Neural crest cell (in vitro differentiated cells): Measurements from ENCODE around the gene SORCS2. TPM values are rescaled to one million over a fixed set of nuclear protein-coding genes. Genes with fewer than 3 reads are reported as not detected.

ENCODE experiments used
- DNase-seq: peaks from one replicate; pipeline ENCODE4 v3.0.0; 2021; ENCODE audit warnings: low read depth, mixed read lengths, low spot score
- H3K27ac Mint-ChIP-seq: one replicate; pipeline ENCODE4 v1.8.0; 2021; ENCODE audit warnings: mild to moderate bottlenecking, mixed read lengths; ENCODE audit not compliant: unreplicated experiment
- H3K27me3 Mint-ChIP-seq: 2 replicates; pipeline ENCODE4 v1.8.0; 2021; ENCODE audit warnings: low read depth, mild to moderate bottlenecking, mixed read lengths
- H3K36me3 Mint-ChIP-seq: 2 replicates; pipeline ENCODE4 v1.8.0; 2021; ENCODE audit warnings: low read depth, mild to moderate bottlenecking, mixed read lengths
- H3K4me1 Mint-ChIP-seq: 2 replicates; pipeline ENCODE4 v1.8.0; 2021; ENCODE audit warnings: mixed read lengths
- H3K4me3 Mint-ChIP-seq: one replicate; pipeline ENCODE4 v1.8.0; 2021; ENCODE audit warnings: mild to moderate bottlenecking, mixed read lengths
- H3K9me3 Mint-ChIP-seq: 2 replicates; pipeline ENCODE4 v1.8.0; 2021; ENCODE audit warnings: mixed read lengths
- total RNA-seq: library from RNA; stranded (reverse); gene quantifications from 2 replicates; pipeline ENCODE4 v1.2.1, GENCODE V29; 2021
- TF ChIP-seq, protein P1 (sequence below): fragments of 200-600 bp; sonication (generic); conservative IDR thresholded peaks from 2 replicates; pipeline ENCODE4 v1.5.0; 2021; ENCODE audit warnings: antibody characterized with exemption, mild to moderate bottlenecking

SORCS2 gene
- total RNA-seq, 1 donor from 2014 or later: 1.1 TPM

DNA sequence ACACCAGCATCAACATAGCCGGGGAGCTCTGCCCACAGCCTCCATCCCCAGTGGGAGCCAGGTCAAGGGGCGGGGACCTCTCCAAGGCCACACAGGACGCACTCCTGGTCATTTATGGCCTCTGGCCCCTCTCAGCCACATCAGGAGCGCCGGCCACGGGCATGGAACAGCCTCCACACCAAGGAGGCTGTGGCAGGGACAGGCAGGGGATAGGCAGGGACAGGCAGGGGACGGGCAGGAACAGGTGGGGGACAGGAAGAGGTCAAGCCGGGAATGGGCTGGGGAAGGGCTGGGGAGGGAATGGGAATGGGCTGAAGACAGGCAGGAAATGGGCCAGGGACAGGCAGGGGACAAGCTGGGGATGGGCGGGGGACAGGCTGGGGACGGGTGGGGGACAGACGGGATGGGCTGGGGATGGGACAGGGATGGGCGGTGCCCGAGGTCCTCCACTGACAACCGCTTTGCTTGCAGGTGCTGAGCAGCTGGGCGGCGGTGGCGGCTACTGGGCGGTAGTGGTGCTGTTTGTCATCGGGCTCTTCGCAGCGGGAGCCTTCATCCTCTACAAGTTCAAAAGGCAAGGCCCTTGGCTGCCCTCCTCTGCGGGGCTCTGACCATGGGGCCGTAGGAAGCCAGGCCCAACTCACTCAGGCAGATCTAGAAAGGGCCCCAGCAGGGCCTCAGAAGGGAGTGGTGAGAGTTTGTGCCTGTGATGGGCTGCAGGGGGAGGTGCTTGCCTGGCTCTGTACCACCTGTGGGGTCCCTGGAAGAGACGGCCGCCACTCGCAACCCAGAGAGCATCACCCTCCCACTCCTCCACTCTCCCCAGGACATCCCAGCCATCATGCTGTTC lies 541.7 kb downstream of the SORCS2 start:
- no peaks in the 10 kb centered on the region for H3K4me1 Mint-ChIP-seq
- no peaks in the 10 kb centered on the region for H3K9me3 Mint-ChIP-seq
- TF ChIP-seq, protein P1, sequence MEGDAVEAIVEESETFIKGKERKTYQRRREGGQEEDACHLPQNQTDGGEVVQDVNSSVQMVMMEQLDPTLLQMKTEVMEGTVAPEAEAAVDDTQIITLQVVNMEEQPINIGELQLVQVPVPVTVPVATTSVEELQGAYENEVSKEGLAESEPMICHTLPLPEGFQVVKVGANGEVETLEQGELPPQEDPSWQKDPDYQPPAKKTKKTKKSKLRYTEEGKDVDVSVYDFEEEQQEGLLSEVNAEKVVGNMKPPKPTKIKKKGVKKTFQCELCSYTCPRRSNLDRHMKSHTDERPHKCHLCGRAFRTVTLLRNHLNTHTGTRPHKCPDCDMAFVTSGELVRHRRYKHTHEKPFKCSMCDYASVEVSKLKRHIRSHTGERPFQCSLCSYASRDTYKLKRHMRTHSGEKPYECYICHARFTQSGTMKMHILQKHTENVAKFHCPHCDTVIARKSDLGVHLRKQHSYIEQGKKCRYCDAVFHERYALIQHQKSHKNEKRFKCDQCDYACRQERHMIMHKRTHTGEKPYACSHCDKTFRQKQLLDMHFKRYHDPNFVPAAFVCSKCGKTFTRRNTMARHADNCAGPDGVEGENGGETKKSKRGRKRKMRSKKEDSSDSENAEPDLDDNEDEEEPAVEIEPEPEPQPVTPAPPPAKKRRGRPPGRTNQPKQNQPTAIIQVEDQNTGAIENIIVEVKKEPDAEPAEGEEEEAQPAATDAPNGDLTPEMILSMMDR: no peak
- no peak overlapping the region for H3K4me3 Mint-ChIP-seq
- H3K36me3 Mint-ChIP-seq: no peaks in the 10 kb centered on the region
- no peak overlapping the region for H3K27ac Mint-ChIP-seq
- peaks cover 5% of the 10 kb centered on the region for H3K27me3 Mint-ChIP-seq
- DNase-seq: no peak

DNA sequence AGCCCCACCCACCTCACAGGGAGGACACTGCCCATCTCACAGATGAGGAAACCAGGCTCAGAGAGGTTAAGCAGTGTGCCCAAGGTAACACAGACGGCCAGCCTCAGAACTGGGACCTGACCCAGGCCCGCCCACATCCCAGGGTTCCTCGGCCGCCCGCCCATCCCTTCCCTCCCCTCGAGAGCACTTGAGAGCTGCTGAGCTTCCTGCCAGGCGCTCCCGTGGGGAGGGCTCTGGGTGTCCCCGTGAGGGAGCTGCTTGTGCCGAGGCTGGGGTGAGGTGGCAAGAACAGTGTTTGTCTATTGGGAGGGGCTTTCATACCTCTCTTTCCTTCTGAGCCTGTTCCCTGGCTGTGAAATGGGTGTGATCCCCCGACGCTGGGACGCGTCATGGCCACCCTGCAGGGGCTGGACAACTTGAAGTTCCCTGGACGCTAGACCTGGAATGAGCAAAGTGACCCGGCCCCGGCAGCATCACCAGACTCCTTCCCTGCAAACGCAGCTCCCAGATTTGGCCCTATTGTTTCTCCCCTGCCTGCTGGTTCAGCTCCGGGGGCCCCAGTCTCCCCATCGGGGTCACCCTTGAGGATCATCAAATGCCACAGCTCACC lies 542.4 kb downstream of the SORCS2 start:
- DNase-seq: no peak
- H3K36me3 Mint-ChIP-seq: no peaks in the 10 kb centered on the region
- H3K27me3 Mint-ChIP-seq: peaks cover 5% of the 10 kb centered on the region
- H3K27ac Mint-ChIP-seq: no peak overlapping the region
- H3K4me3 Mint-ChIP-seq: no peak overlapping the region
- no peaks in the 10 kb centered on the region for H3K4me1 Mint-ChIP-seq
- TF ChIP-seq, protein P1: no peak
- H3K9me3 Mint-ChIP-seq: no peaks in the 10 kb centered on the region

DNA sequence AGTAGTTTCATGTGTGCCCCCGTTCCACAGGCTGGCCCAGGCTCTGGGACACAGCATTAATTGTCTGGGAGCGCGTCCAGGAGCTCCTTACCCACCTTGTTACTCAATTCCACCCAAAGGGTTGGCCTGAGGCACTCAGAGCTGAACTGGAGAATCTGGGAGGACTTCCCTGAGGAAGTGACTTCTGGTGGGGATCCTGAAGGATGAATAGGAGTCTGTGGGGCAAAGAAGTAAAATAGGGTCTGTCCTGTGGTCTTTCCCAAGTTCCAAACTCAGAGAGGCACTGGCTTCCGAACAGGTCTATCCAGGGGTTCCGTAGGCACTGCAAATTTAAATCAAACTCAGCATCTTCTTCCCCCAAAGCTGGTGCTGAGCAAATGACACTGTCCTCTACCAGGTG lies 543.1 kb downstream of the SORCS2 start:
- no peak overlapping the region for H3K4me3 Mint-ChIP-seq
- H3K36me3 Mint-ChIP-seq: no peaks in the 10 kb centered on the region
- no peaks in the 10 kb centered on the region for H3K9me3 Mint-ChIP-seq
- H3K4me1 Mint-ChIP-seq: no peaks in the 10 kb centered on the region
- H3K27ac Mint-ChIP-seq: no peak overlapping the region
- no peak for DNase-seq
- TF ChIP-seq, protein P1: no peak
- H3K27me3 Mint-ChIP-seq: peaks cover 5% of the 10 kb centered on the region

DNA sequence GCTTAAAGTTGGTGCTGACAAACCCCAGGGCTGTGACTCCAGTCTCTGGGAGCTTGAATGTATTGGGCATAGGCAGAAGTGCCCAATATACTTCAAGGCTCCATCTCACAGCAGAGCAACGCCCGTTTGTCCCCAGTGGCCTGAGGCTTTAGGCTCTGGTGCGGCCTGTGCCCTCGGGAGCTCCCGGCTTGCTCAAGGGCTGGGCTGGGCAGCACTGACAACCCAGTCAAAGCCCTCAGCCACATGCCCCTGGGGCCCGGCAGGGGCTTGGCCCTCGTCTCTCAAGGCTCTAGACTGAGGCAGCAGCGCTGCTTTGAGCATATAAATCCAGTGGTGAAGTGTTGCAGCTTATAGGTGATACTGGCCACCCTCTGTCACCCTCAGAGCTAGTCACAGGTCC lies 543.6 kb downstream of the SORCS2 start:
- TF ChIP-seq, protein P1: no peak
- H3K27ac Mint-ChIP-seq: no peak overlapping the region
- DNase-seq: no peak
- no peaks in the 10 kb centered on the region for H3K9me3 Mint-ChIP-seq
- H3K36me3 Mint-ChIP-seq: no peaks in the 10 kb centered on the region
- H3K27me3 Mint-ChIP-seq: peaks cover 5% of the 10 kb centered on the region
- no peaks in the 10 kb centered on the region for H3K4me1 Mint-ChIP-seq
- H3K4me3 Mint-ChIP-seq: no peak overlapping the region

DNA sequence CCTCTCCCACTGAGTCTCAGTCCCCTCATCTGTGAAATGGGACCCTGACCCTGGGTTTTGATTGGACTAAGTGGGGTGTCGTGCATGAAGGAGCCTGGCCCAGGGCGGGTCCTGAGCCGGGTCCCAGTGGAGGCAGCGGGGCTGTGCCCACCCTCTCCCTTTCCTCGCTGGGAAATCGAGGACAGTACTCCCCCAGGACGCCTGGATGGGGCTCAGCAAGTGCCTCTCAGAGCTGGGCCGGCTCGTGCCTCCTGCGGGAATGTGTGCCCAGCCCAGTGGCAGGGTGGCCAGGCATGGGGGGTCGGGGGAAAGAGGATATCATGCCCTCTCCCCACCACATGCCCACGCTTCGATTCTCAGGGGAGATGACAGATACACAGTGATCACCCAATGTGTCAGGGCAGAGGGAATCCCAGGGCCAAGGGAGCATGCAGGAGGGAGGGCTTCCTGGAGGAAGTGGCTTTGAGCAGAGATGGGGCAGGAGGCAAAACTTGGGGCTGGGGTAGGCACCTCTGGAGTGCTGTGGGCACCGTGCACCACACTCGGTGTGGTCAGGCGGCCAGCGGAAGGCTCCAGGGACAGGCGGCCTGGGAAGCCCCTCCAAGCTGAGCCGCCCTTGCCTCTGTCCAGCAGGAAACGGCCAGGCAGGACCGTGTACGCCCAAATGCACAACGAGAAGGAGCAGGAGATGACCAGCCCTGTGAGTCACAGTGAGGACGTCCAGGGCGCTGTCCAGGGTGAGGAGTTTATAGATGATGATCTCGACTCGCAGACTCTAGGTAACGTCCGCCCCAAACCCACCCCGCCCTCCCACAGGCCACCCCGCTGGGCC lies 544.3 kb downstream of the SORCS2 start:
- no peak for DNase-seq

More for the DNA sequence above, 544.3 kb downstream of the SORCS2 start:
- H3K9me3 Mint-ChIP-seq: no peaks in the 10 kb centered on the region
- no peaks in the 10 kb centered on the region for H3K36me3 Mint-ChIP-seq
- TF ChIP-seq, protein P1: no peak
- peaks cover 5% of the 10 kb centered on the region for H3K27me3 Mint-ChIP-seq
- H3K4me3 Mint-ChIP-seq: no peak overlapping the region
- no peaks in the 10 kb centered on the region for H3K4me1 Mint-ChIP-seq
- no peak overlapping the region for H3K27ac Mint-ChIP-seq
